Measurements from ENCODE around the gene ARPC5. TPM values are rescaled to one million over a fixed set of nuclear protein-coding genes. Genes with fewer than 3 reads are reported as not detected.
A peak's percentile ranks its signal among the peaks of the same experiment; 100 is the strongest.

ARPC5 gene
- polyA plus RNA-seq, 2 of the 4 experiments (the other 2 are of a cell fraction), result 189 to 198 TPM

DNA sequence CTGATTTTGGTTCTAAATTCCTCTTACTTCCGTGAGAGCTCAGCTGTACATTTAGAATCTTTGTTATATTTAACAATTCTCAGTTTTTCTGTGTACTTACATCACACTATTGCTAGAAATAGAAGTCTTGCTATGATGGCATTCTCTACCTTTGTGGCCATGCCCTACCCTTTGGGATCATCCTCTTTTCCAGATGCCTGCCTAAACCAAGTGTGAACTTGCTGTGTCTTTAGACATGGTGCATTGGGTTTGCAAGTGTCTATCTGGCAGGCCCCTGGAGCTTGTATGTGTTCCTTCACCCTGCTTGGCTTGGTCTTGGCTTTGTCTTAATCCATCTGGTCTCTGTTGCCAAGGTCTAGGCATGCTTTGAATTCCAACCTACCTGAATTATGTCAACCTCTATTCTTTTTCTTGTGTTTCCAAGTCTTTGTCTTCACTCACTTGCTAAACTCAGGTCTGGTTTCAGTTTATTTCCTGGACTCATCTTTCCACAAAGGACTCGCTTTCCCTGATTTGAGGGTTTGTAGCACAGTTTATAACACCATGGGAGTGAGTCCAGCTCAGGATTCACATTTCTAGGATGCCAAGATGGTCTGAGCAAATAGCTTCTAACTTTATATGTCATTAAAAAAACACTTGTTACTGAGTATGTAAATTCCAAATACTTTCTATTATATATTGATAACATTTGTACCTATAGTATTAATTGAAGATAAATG is 38.2 kb upstream of the ARPC5 start:
- H3K27ac ChIP-seq, result no peak overlapping the region
- DNase-seq (ENCODE audit: low read depth in 1 of 2, low spot score in 1 of 2), result no peak
- WGBS (ENCODE audit: missing lambda C conversion rate), result 69% methylated on average over 2 of the region's 2 CpGs
- FAIRE-seq, result no peak
- ATAC-seq, result no peak
- POLR2A ChIA-PET, result no interaction called here
- TF ChIP-seq ZFP36 (IDR thresholded peaks at IDR 0.05; ENCODE audit: borderline replicate concordance, partially characterized antibody) (peak; percentile 70), ESRRA (IDR thresholded peaks at IDR 0.05; ENCODE audit: borderline replicate concordance, low read length) (no peak), POLR2AphosphoS2 (conservative IDR thresholded peaks at IDR 0.05; ENCODE audit: low read length) (no peak)
- H3K4me2 ChIP-seq, result no peak overlapping the region
- CTCF ChIA-PET, result interaction anchor here (1.6 to 4.1 kb wide), 3 partner anchors 11 to 242 kb away, joined by 4 to 31 read pairs (median 6); no protein-coding TSS in a partner anchor
- H3K4me3 ChIP-seq, result no peak overlapping the region
- H3K9me3 ChIP-seq, result peaks cover 15% of the 10 kb centered on the region
- H3K4me1 ChIP-seq, result no peaks in the 10 kb centered on the region

DNA sequence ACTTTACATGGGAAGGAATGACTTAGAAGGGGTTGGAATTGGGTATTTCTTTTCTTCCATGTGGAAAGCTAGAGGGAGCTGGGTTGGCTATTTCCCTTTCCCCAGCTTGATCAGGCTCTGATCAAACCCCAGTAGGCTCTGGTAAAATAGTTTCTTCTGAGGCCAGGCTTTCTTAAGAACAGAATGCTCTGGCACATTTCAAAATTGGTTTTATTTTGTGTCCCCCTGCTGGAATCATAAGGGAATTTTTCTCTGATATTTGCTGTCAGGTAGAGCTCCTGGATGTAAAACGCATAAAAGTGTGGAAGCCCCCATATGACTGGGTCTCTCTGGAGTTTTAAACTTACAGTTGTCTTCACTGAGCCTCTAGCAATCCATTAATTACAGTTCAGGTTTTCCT is 34.6 kb upstream of the ARPC5 start:
- POLR2A ChIA-PET, result no interaction called here
- Histone ChIP-seq H3K4me2 (no peak overlapping the region), H3K4me3 (no peak overlapping the region), H3K27ac (no peak overlapping the region), H3K4me1 (no peaks in the 10 kb centered on the region), H3K9me3 (peaks cover 15% of the 10 kb centered on the region)
- CTCF ChIA-PET, result interaction anchor here (0.6 to 1.7 kb wide), 3 partner anchors 15 to 228 kb away, joined by 3 to 15 read pairs (median 6); no protein-coding TSS in a partner anchor
- FAIRE-seq, result no peak
- WGBS (ENCODE audit: missing lambda C conversion rate), result 68% methylated on average over 1 of the region's 1 CpG
- 0 out of 5 replicates have a peak, but pooled peaks of 1 of the 2 experiments have one; percentile 6 for TF ChIP-seq RAD21 (conservative IDR thresholded peaks at IDR 0.05 in 1 of 2, IDR thresholded peaks at IDR 0.05 in 1 of 2)
- no peak for TF ChIP-seq EHMT2 (IDR thresholded peaks at IDR 0.05; ENCODE audit: low read depth)
- TF ChIP-seq NR3C1 (IDR thresholded peaks at IDR 0.05), result no peak
- no peak for TF ChIP-seq EHF (CRISPR knock-in tag; IDR thresholded peaks at IDR 0.05)
- DNase-seq (ENCODE audit: low read depth in 1 of 2, low spot score in 1 of 2), result no peak
- ATAC-seq, result no peak

DNA sequence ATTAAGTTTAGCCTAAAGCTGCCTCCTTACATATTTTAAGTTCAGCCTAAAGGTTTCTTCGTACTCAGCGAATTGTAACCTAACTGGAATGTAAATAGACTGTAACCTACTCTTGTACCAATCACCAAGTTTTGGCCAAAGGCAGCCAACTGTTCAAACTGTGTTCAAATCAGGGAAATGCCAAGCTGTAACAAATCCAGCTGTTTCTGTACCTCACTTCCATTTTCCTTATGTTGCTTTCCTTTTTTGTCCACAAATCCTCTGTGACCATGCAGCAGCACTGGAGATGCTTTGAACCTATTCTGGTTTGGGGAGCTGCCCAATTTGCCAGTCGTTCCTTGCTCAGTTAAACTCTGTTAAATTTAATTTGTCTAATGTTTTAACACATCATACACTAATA is 20.8 kb upstream of the ARPC5 start:
- H3K4me1 ChIP-seq, result peaks cover 4% of the 10 kb centered on the region; the same call in 1 of the 3 replicates
- no peak overlapping the region for H3K4me2 ChIP-seq
- WGBS (ENCODE audit: missing lambda C conversion rate), result 84% methylated on average over 3 of the region's 3 CpGs
- no peaks in the 10 kb centered on the region for H3K9me3 ChIP-seq
- DNase-seq (ENCODE audit: low read depth in 1 of 2, low spot score in 1 of 2) (no peak), ATAC-seq (no peak), FAIRE-seq (no peak)
- H3K4me3 ChIP-seq, result no peak overlapping the region
- POLR2A ChIA-PET, result no interaction called here
- CTCF ChIA-PET, result interaction anchor here (0.6 to 6.2 kb wide), 21 partner anchors 8 to 1280 kb away, joined by 3 to 142 read pairs (median 6); no protein-coding TSS in a partner anchor
- peak overlapping the region in 1 of 2 experiments; percentile 3; a peak in 1 of 6 replicates for H3K27ac ChIP-seq
- TF ChIP-seq TP53 (CRISPR knock-in tag; IDR thresholded peaks at IDR 0.05) (no peak), MAFK (IDR thresholded peaks at IDR 0.05; ENCODE audit: partially characterized antibody) (peak; percentile 9)
- TF ChIP-seq, protein P1, sequence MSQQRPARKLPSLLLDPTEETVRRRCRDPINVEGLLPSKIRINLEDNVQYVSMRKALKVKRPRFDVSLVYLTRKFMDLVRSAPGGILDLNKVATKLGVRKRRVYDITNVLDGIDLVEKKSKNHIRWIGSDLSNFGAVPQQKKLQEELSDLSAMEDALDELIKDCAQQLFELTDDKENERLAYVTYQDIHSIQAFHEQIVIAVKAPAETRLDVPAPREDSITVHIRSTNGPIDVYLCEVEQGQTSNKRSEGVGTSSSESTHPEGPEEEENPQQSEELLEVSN (IDR thresholded peaks at IDR 0.05; ENCODE audit: borderline replicate concordance, low read depth), result no peak

DNA sequence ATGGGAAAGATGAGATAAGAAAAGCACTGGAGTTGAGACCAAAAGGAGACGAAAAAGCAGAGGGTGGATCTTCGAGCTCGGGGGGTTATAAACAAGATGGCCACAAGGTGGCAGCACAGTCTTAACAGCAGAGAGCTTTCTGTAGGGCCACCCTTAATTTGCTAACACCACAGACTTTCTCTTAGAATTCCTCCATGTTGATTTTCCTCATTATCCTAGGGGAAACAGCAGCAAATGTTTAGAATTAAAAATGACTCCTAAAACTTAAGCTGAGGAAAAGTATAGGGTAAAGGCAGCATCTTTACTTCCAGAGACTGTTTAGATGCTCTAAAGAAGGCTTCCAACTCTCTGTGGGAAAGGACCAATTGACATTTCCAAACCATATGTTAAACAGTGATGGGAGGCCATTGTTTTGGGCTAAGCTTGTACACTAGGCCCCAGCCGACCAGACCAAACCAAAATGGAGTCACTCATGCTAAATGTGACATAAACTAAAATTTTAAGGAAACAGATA is 20.0 kb upstream of the ARPC5 start:
- H3K27ac ChIP-seq, result peak overlapping the region; percentile 16 to 41; a peak in 2 of 6 replicates
- TF ChIP-seq RFX5 (IDR thresholded peaks at IDR 0.05) (no peak), HDAC2 (IDR thresholded peaks at IDR 0.05) (no peak), SREBF2 (IDR thresholded peaks at IDR 0.05) (no peak), NFE2L2 (conservative IDR thresholded peaks at IDR 0.05; ENCODE audit: low read length) (no peak), CBX8 (IDR thresholded peaks at IDR 0.05) (no peak), JUN (IDR thresholded peaks at IDR 0.05) (no peak), FOXS1 (CRISPR knock-in tag; IDR thresholded peaks at IDR 0.05) (no peak), ZSCAN20 (CRISPR knock-in tag; IDR thresholded peaks at IDR 0.05) (no peak; the same call in 1 of the 2 replicates), MYC (IDR thresholded peaks at IDR 0.05; ENCODE audit: borderline replicate concordance, low read length) (no peak), POLR2A (IDR thresholded peaks at IDR 0.05; ENCODE audit: low read length) (no peak), SMC3 (IDR thresholded peaks at IDR 0.05) (peak; percentile 95), BHLHE40 (IDR thresholded peaks at IDR 0.05; ENCODE audit: low read depth, low read length) (no peak), EHF (CRISPR knock-in tag; IDR thresholded peaks at IDR 0.05) (no peak), RAD21 (conservative IDR thresholded peaks at IDR 0.05 in 1 of 2, IDR thresholded peaks at IDR 0.05 in 1 of 2) (peak; percentile 92 to 95)
- TF ChIP-seq, protein P2, sequence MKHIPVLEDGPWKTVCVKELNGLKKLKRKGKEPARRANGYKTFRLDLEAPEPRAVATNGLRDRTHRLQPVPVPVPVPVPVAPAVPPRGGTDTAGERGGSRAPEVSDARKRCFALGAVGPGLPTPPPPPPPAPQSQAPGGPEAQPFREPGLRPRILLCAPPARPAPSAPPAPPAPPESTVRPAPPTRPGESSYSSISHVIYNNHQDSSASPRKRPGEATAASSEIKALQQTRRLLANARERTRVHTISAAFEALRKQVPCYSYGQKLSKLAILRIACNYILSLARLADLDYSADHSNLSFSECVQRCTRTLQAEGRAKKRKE (CRISPR knock-in tag; IDR thresholded peaks at IDR 0.05; ENCODE audit: low read depth), result no peak
- TF ChIP-seq, protein P3, sequence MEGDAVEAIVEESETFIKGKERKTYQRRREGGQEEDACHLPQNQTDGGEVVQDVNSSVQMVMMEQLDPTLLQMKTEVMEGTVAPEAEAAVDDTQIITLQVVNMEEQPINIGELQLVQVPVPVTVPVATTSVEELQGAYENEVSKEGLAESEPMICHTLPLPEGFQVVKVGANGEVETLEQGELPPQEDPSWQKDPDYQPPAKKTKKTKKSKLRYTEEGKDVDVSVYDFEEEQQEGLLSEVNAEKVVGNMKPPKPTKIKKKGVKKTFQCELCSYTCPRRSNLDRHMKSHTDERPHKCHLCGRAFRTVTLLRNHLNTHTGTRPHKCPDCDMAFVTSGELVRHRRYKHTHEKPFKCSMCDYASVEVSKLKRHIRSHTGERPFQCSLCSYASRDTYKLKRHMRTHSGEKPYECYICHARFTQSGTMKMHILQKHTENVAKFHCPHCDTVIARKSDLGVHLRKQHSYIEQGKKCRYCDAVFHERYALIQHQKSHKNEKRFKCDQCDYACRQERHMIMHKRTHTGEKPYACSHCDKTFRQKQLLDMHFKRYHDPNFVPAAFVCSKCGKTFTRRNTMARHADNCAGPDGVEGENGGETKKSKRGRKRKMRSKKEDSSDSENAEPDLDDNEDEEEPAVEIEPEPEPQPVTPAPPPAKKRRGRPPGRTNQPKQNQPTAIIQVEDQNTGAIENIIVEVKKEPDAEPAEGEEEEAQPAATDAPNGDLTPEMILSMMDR (IDR thresholded peaks at IDR 0.05), result peak; percentile 97
- no peak overlapping the region for H3K4me3 ChIP-seq
- H3K9me3 ChIP-seq, result no peaks in the 10 kb centered on the region
- WGBS (ENCODE audit: missing lambda C conversion rate), result 5% methylated on average over 4 of the region's 4 CpGs
- FAIRE-seq, result no peak
- ChIA-PET CTCF (interaction anchor here (0.5 to 6.2 kb wide), 41 partner anchors 9 to 1280 kb away, joined by 3 to 142 read pairs (median 4); no protein-coding TSS in a partner anchor), POLR2A (interaction anchor here (0.5 to 1.0 kb wide), 2 partner anchors 260 to 1036 kb away, joined by 4 to 12 read pairs; no protein-coding TSS in a partner anchor)
- H3K4me1 ChIP-seq, result peaks cover 4% of the 10 kb centered on the region; the same call in 1 of the 3 replicates
- no peak overlapping the region for H3K4me2 ChIP-seq
- ATAC-seq, result peak; percentile 93 to 97
- peak; percentile 74 to 79 for DNase-seq (ENCODE audit: low read depth in 1 of 2, low spot score in 1 of 2)

Measured in A549 (cell line).